ENCODE results near the gene OBSL1. TPM values are rescaled to one million over a fixed set of nuclear protein-coding genes. Genes with fewer than 3 reads are reported as not detected.

OBSL1 gene
- total RNA-seq, 1 experiment from 2014 or later, result 56.2 TPM

DNA sequence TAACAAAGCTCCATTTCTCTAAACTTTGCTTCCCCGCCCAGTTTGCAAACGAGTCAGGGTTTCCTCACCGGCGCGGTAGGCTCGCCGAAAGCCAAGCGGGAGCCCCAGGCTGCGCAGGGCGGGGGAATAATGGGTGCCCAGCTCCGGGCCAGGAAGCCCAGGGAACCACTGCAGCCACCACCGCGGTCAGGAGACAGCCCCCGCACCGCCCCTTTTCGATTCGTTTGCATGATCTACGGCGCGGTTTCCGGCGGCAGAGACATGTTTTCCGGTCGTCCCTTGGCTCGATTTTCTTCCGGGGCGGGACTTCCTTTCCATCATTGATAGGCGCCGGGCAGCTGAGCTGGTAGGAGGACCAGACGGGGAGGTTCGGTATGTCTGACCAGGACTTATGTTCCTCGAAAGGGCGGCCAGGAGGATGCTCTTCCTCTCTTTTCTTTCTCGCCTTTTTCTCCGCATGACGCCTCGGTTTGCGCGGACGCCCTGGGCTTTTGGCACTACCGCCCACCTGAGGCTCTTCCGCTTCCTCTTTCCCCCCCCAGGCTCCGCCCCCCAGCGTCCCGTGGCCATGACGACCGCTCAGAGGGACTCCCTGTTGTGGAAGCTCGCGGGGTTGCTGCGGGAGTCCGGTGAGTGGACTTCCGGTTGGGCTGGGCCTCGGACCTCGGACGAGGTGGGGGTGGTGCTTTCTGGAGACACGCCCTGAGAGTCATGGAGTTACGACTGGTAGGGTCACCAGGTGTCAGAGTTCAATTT is 26.4 kb upstream of the OBSL1 start, which contains the start of gene STK11IP:
STK11IP (plus strand) TSS at position 306 of the 756 bp plus-strand sequence; CDS start at position 569, 263 bp downstream.
- Histone ChIP-seq H3K36me3 (ENCODE audit: control insufficient read depth, insufficient read depth, low read length) (no peaks in the 10 kb centered on the region), H3K9me3 (no peaks in the 10 kb centered on the region), H3K4me3 (ENCODE audit: low read depth, low read length) (peak within 1 kb of the TSS; percentile 72), H3K4me1 (peaks cover 23% of the 10 kb centered on the region), H3K27me3 (replicated peaks; ENCODE audit: control insufficient read depth, insufficient read depth, low read length) (no peaks in the 10 kb centered on the region)
- Mint-ChIP-seq H3K27me3 (ENCODE audit: insufficient read depth, unreplicated experiment) (no peaks in the 10 kb centered on the region), H3K4me1 (ENCODE audit: low read depth, unreplicated experiment) (no peaks in the 10 kb centered on the region), H3K36me3 (ENCODE audit: insufficient read depth, unreplicated experiment) (peaks cover 14% of the 10 kb centered on the region), H3K4me3 (ENCODE audit: unreplicated experiment) (peak within 1 kb of the TSS; percentile 96), H3K27ac (ENCODE audit: unreplicated experiment) (peak within 1 kb of the TSS; percentile 98), H3K9me3 (ENCODE audit: unreplicated experiment) (no peaks in the 10 kb centered on the region)
- ChIA-PET POLR2A (interaction anchor here (0.6 to 2.3 kb wide), 15 partner anchors 9 to 209 kb away, joined by 3 to 13 read pairs (median 4); partner anchors contain the start of genes DNPEP, GMPPA, INHA and OBSL1), CTCF (interaction anchor here (0.6 to 2.8 kb wide), 15 partner anchors 14 to 220 kb away, joined by 3 to 11 read pairs (median 4); partner anchors contain the start of genes CHPF, DNPEP, GMPPA and OBSL1)
- DNase-seq, result peak; percentile 97 to 99
- intact Hi-C loops (cut with micrococcal nuclease; ENCODE audit: unreplicated experiment), result loop anchor here (1.0 to 5.0 kb wide), 5 partner anchors 26 to 99 kb away; partner anchors contain the start of genes CHPF, GMPPA and OBSL1
- TF ChIP-seq, protein P1, sequence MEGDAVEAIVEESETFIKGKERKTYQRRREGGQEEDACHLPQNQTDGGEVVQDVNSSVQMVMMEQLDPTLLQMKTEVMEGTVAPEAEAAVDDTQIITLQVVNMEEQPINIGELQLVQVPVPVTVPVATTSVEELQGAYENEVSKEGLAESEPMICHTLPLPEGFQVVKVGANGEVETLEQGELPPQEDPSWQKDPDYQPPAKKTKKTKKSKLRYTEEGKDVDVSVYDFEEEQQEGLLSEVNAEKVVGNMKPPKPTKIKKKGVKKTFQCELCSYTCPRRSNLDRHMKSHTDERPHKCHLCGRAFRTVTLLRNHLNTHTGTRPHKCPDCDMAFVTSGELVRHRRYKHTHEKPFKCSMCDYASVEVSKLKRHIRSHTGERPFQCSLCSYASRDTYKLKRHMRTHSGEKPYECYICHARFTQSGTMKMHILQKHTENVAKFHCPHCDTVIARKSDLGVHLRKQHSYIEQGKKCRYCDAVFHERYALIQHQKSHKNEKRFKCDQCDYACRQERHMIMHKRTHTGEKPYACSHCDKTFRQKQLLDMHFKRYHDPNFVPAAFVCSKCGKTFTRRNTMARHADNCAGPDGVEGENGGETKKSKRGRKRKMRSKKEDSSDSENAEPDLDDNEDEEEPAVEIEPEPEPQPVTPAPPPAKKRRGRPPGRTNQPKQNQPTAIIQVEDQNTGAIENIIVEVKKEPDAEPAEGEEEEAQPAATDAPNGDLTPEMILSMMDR (IDR thresholded peaks at IDR 0.05; ENCODE audit: insufficient read depth in 1 of 2, low read depth in 1 of 2, low read length in 1 of 2, severe bottlenecking in 1 of 2, unreplicated experiment in 1 of 2), result no peak
- BruUV-seq (replicated peaks), result no TSS peak

DNA sequence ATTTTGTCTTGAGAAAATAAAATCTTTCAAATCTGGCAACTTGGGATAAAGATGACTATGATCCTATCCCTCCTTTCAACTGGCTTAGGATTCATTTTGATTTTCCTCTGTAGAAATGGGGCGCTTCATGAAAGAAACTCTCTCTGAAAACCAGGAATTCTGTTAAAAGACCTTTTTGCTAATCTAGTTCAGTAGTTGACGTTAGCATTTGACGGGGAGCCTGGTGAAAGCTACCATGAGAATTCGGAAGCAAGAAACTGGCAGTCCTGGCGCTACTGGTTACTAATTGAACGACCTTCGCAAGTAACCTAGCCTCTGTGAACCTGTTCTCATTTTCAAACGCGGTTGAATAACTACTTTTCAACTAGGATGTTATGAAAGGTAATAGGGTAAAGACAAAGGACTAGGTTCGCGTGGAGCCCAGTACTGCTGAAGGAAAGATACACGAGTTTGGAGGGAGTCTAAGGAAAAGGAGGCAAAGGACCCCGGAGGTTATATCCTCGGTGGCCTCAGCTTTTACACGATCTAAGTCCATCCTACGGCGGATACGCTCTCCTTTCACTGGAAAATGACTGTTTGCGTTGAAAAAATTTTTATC is 25.7 kb upstream of the OBSL1 start:
- ChIA-PET POLR2A (interaction anchor here (0.6 to 2.3 kb wide), 9 partner anchors 19 to 209 kb away, joined by 3 to 13 read pairs (median 6); partner anchors contain the start of genes DNPEP, GMPPA, INHA and OBSL1), CTCF (interaction anchor here (0.6 to 2.8 kb wide), 13 partner anchors 13 to 220 kb away, joined by 3 to 11 read pairs (median 4); partner anchors contain the start of genes CHPF, DNPEP, GMPPA and OBSL1)
- no peak for DNase-seq
- intact Hi-C loops (cut with micrococcal nuclease; ENCODE audit: unreplicated experiment), result loop anchor here (1.0 to 5.0 kb wide), 3 partner anchors 26 to 99 kb away; partner anchors contain the start of genes GMPPA and OBSL1
- TSS peak; percentile 91 for BruUV-seq (replicated peaks)
- Mint-ChIP-seq H3K9me3 (ENCODE audit: unreplicated experiment) (no peaks in the 10 kb centered on the region), H3K4me1 (ENCODE audit: low read depth, unreplicated experiment) (no peaks in the 10 kb centered on the region), H3K27ac (ENCODE audit: unreplicated experiment) (peak overlapping the region; percentile 98), H3K27me3 (ENCODE audit: insufficient read depth, unreplicated experiment) (peaks cover 2% of the 10 kb centered on the region), H3K36me3 (ENCODE audit: insufficient read depth, unreplicated experiment) (peaks cover 14% of the 10 kb centered on the region), H3K4me3 (ENCODE audit: unreplicated experiment) (peak overlapping the region; percentile 96)
- H3K27me3 ChIP-seq (replicated peaks; ENCODE audit: control insufficient read depth, insufficient read depth, low read length), result no peaks in the 10 kb centered on the region
- no peaks in the 10 kb centered on the region for H3K9me3 ChIP-seq
- peaks cover 23% of the 10 kb centered on the region for H3K4me1 ChIP-seq
- H3K36me3 ChIP-seq (ENCODE audit: control insufficient read depth, insufficient read depth, low read length), result no peaks in the 10 kb centered on the region
- peak overlapping the region; percentile 72 for H3K4me3 ChIP-seq (ENCODE audit: low read depth, low read length)
- TF ChIP-seq, protein P1 (IDR thresholded peaks at IDR 0.05; ENCODE audit: insufficient read depth in 1 of 2, low read depth in 1 of 2, low read length in 1 of 2, severe bottlenecking in 1 of 2, unreplicated experiment in 1 of 2), result no peak

DNA sequence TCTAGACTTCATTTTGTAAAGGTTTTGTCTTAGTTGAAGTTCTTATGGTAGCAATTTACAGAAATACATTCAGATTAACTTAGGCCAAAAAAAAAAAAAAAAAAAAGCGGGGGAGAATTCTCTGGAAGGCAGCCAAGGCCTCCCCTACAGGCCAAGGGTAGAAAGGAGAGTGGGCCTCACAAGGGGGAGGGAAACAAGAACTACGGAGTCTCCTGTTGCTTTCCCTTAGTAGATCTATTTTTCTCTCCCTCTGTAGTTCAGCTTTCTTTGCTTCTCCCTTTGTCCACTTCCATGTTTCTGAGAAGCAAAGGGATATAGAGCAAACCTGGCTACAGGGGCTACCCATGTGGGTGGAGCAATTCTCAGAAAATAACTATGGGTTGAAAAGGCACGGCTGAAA is 23.9 kb upstream of the OBSL1 start:
- TF ChIP-seq, protein P1 (IDR thresholded peaks at IDR 0.05; ENCODE audit: insufficient read depth in 1 of 2, low read depth in 1 of 2, low read length in 1 of 2, severe bottlenecking in 1 of 2, unreplicated experiment in 1 of 2), result no peak
- Histone ChIP-seq H3K27me3 (replicated peaks; ENCODE audit: control insufficient read depth, insufficient read depth, low read length) (no peaks in the 10 kb centered on the region), H3K36me3 (ENCODE audit: control insufficient read depth, insufficient read depth, low read length) (no peaks in the 10 kb centered on the region), H3K4me1 (peaks cover 23% of the 10 kb centered on the region), H3K9me3 (no peaks in the 10 kb centered on the region), H3K4me3 (ENCODE audit: low read depth, low read length) (no peak overlapping the region)
- intact Hi-C loops (cut with micrococcal nuclease; ENCODE audit: unreplicated experiment), result loop anchor here (5.0 kb wide), 1 partner anchor 33 kb away; no protein-coding TSS in a partner anchor
- H3K9me3 Mint-ChIP-seq (ENCODE audit: unreplicated experiment), result no peaks in the 10 kb centered on the region
- no TSS peak for BruUV-seq (replicated peaks)
- H3K36me3 Mint-ChIP-seq (ENCODE audit: insufficient read depth, unreplicated experiment), result peaks cover 14% of the 10 kb centered on the region
- DNase-seq, result no peak
- H3K27ac Mint-ChIP-seq (ENCODE audit: unreplicated experiment), result peak overlapping the region; percentile 61
- no peak overlapping the region for H3K4me3 Mint-ChIP-seq (ENCODE audit: unreplicated experiment)
- ChIA-PET CTCF (no interaction called here), POLR2A (no interaction called here)
- H3K4me1 Mint-ChIP-seq (ENCODE audit: low read depth, unreplicated experiment), result no peaks in the 10 kb centered on the region
- H3K27me3 Mint-ChIP-seq (ENCODE audit: insufficient read depth, unreplicated experiment), result peaks cover 2% of the 10 kb centered on the region

Data from Caco-2 (cell line).